Glutamatergic neuron (in vitro differentiated cells): ENCODE data around the gene CCNL1. TPM values are rescaled to one million over a fixed set of nuclear protein-coding genes. Genes with fewer than 3 reads are reported as not detected.
"Not testable (repeated sequence)": the region's sequence is repeated elsewhere in the genome, so short reads cannot be mapped to it uniquely, and the experiment has no call there.

Source experiments
- DNase-seq: peaks from one replicate; pipeline ENCODE4 v3.0.0; 2022
- H3K27ac Mint-ChIP-seq: one replicate; pipeline ENCODE4 v1.8.0; 2020; ENCODE audit warnings: mild to moderate bottlenecking, mixed read lengths, inconsistent platforms; ENCODE audit not compliant: unreplicated experiment
- H3K27me3 Mint-ChIP-seq: one replicate; pipeline ENCODE4 v1.8.0; 2020; ENCODE audit warnings: mild to moderate bottlenecking, moderate library complexity, mixed read lengths, inconsistent platforms; ENCODE audit not compliant: unreplicated experiment
- H3K36me3 Mint-ChIP-seq: one replicate; pipeline ENCODE4 v1.8.0; 2020; ENCODE audit warnings: mild to moderate bottlenecking, mixed read lengths, inconsistent platforms; ENCODE audit not compliant: unreplicated experiment
- H3K4me1 Mint-ChIP-seq: one replicate; pipeline ENCODE4 v1.8.0; 2020; ENCODE audit warnings: mild to moderate bottlenecking, low read depth, mixed read lengths, inconsistent platforms; ENCODE audit not compliant: unreplicated experiment
- H3K4me3 Mint-ChIP-seq: one replicate; pipeline ENCODE4 v1.8.0; 2020; ENCODE audit warnings: mild to moderate bottlenecking, mixed read lengths, inconsistent platforms; ENCODE audit not compliant: unreplicated experiment
- H3K9me3 Mint-ChIP-seq: one replicate; pipeline ENCODE4 v1.8.0; 2020; ENCODE audit warnings: mild to moderate bottlenecking, moderate library complexity, mixed read lengths, inconsistent platforms; ENCODE audit not compliant: unreplicated experiment
- CTCF ChIP-seq: fragments of 200-600 bp; sonication (generic); IDR thresholded peaks from one replicate; pipeline ENCODE4 v1.5.0; 2021; ENCODE audit not compliant: partially characterized antibody, unreplicated experiment
- total RNA-seq: library from RNA; stranded (reverse); fragmentation: NEBNext Ultra II Directional; extraction: Animal tissue kit (Norgen Biotek cat#: 25700); gene quantifications from one replicate; pipeline ENCODE4 v1.2.1, GENCODE V29; 2021; ENCODE audit not compliant: unreplicated experiment

The CCNL1 gene
- total RNA-seq, 1 donor from 2014 or later = 123 TPM

- H3K9me3 Mint-ChIP-seq = peaks cover 11% of the 10 kb centered on the region
- H3K4me1 Mint-ChIP-seq = no peaks in the 10 kb centered on the region
- no peak for DNase-seq
- no peak overlapping the region for H3K4me3 Mint-ChIP-seq
- peaks cover 50% of the 10 kb centered on the region for H3K36me3 Mint-ChIP-seq
- H3K27me3 Mint-ChIP-seq = peaks cover 8% of the 10 kb centered on the region
- TF ChIP-seq CTCF = no peak
- no peak overlapping the region for H3K27ac Mint-ChIP-seq
These were observed 22.9 kb upstream of the CCNL1 start for GRCh38 chr3:157182879-157183278.

GRCh38 chr3:157180262-157180661 is 20.3 kb upstream of the CCNL1 start:
- no peak for DNase-seq
- no peak overlapping the region for H3K4me3 Mint-ChIP-seq
- H3K9me3 Mint-ChIP-seq = peaks cover 9% of the 10 kb centered on the region
- TF ChIP-seq CTCF = no peak
- H3K27me3 Mint-ChIP-seq = peaks cover 6% of the 10 kb centered on the region
- H3K27ac Mint-ChIP-seq = no peak overlapping the region
- H3K36me3 Mint-ChIP-seq = peaks cover 32% of the 10 kb centered on the region
- peaks cover 6% of the 10 kb centered on the region for H3K4me1 Mint-ChIP-seq

- Mint-ChIP-seq H3K4me1 (peaks cover 6% of the 10 kb centered on the region), H3K9me3 (peaks cover 12% of the 10 kb centered on the region), H3K27me3 (peaks cover 5% of the 10 kb centered on the region), H3K4me3 (no peak overlapping the region), H3K36me3 (peaks cover 24% of the 10 kb centered on the region), H3K27ac (no peak overlapping the region)
- TF ChIP-seq CTCF = no peak
- DNase-seq = no peak
These were observed 19.4 kb upstream of the CCNL1 start for GRCh38 chr3:157179365-157179803.

- not testable (repeated sequence) for H3K4me3 Mint-ChIP-seq, H3K27me3 Mint-ChIP-seq, H3K4me1 Mint-ChIP-seq, DNase-seq
- Mint-ChIP-seq H3K36me3 (peaks cover 17% of the 10 kb centered on the region), H3K27ac (peak overlapping the region; percentile 59), H3K9me3 (peaks cover 10% of the 10 kb centered on the region)
These were observed 18.8 kb upstream of the CCNL1 start for GRCh38 chr3:157178503-157179364.

GRCh38 chr3:157177801-157178453 is 18.0 kb upstream of the CCNL1 start:
- peak overlapping the region; percentile 8 for H3K4me3 Mint-ChIP-seq
- DNase-seq, H3K4me1 Mint-ChIP-seq, H3K27me3 Mint-ChIP-seq, H3K36me3 Mint-ChIP-seq: not testable (repeated sequence)
- peaks cover 11% of the 10 kb centered on the region for H3K9me3 Mint-ChIP-seq
- peak overlapping the region; percentile 59 for H3K27ac Mint-ChIP-seq

GRCh38 chr3:157176934-157177333 is 17.0 kb upstream of the CCNL1 start:
- DNase-seq = no peak
- peaks cover 12% of the 10 kb centered on the region for H3K9me3 Mint-ChIP-seq
- peaks cover 10% of the 10 kb centered on the region for H3K36me3 Mint-ChIP-seq
- TF ChIP-seq CTCF = no peak
- H3K27me3 Mint-ChIP-seq = peaks cover 2% of the 10 kb centered on the region
- H3K27ac Mint-ChIP-seq = no peak overlapping the region
- peaks cover 8% of the 10 kb centered on the region for H3K4me1 Mint-ChIP-seq
- peak overlapping the region; percentile 38 for H3K4me3 Mint-ChIP-seq
